GM19467 (cell line): ENCODE results near the gene NUTF2.

Experiments used
- ATAC-seq: cut with Tn5 transposase; IDR thresholded peaks from one replicate; pipeline ENCODE4 v1.9.1; 2021; ENCODE audit warnings: mild to moderate bottlenecking, moderate library complexity; ENCODE audit not compliant: unreplicated experiment

Gene NUTF2

DNA sequence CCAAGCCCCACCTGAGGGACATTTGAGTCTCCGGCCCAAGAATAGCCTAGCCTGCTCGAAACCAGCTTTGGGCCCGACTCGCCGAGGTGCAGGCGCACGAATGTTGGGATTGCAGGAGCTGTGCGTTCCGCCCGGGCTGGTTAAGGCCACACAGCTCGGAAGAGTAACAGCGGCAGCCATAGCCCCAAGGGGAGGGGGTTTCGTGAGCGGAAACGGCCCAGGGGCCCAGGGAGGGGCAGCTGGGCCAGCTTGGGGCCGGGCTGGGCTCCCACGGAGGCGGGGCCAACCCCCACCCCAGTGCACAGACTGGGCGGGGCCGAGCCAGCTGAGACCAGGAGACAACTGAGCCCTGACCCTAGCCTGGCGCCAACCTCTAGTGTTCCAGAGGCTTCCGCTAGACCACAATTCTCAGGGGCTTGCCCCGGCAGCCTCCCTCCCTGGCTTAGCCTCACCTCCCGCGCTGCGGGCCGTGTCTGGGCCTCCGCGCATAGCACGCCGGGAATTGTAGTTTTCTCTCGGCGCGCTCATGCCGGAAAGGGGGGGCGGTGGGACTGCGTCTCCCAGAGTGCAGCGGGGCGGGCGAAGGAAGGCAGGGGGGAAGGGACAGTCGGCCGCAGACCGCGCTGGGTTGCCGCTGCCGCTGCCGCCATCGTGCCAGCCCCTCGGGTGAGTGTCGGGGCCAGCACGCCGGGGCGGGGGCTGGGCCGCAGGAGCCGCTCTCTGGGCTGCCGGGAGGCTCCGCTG is at the start of gene NUTF2:
Gene NUTF2, plus strand, starts transcription at position 614 of the 744 bp plus-strand sequence. CDS start 18,198 bp downstream, outside the sequence.
- ATAC-seq, result peak; percentile 52

DNA sequence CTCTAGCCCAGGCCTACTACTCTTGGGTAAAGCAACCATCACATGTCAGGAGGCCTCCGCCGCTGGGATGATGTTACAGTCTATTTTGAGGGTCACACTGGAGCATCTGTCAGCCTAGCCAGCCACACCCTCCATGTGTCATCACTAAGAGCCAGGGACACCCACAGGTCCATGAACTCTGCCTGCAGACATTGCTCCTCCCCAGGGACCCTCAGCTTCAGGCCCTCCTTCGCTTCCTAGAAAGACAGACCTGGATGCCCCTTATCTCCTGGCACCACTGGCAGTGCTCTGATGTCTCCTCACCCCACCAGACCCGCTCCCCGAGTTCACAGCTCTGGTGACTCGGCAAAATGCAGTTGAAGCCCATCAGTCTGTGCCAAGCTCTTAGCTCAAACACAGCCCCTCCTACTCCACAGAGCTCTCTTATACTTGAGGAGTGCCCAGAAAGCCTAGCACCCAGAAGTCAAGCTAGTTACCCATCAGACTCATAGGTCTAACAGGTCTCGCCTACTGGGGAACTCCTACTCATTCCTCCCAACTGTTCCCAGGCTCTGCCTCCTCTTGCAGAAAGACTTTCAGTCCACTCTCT is 46.3 kb upstream of the NUTF2 start:
- ATAC-seq, result no peak

DNA sequence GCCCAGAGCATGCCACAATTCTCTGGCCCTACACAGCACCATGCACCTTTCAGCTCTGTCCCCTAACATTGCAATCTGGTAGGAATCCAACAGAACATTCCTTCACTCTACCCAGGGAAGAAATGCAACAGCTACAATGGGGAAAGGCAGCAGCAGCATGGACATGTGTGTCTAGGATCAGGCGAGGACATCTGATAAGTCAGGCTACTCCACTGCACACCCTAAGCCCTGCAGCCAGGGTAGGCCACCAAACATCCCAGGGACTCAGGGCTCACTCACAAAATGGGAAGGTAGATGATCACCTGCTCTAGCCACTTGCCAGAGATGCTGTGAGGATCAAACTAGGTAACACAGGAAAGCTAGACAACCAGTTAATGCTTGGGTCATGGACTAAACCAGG is 45.5 kb upstream of the NUTF2 start:
- ATAC-seq, result no peak

DNA sequence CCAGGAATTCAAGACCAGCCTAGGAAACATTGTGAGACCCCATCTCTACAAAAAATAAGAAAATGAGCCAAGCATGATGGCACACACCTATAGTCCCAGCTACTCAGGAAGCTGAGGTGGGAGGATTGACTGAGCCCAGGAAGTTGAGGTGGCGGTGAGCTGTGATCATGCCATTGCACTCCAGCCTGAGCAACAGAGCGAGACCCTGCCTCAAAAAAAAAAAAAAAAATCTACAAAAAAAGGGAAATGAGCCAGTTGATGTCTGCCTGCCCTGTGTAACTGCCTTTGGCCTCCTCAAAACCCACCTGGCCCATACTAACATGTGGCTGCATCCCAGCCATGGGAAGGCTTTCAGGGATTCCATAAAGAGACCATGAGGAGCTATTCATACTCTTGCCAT is 44.9 kb upstream of the NUTF2 start:
- ATAC-seq, result no peak

DNA sequence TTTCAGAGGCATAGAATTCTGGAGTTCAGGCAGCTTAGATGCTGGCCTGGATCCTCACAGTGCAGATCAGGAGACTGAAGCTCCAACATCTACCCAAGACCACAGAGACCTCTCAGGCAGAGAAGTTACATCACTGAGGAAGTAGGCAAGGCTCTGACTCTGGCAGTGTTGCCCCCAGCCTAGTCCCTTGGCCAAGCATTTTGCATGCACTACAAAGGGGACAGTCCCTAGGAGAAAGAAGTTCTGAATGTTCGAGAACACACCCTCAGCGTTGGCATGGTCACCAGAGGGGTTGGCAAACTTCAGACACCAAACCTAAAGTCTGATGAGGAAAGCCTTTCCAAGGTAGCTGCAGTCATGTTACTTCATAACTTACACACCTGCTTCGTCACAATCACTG is 42.8 kb upstream of the NUTF2 start:
- ATAC-seq, result no peak

DNA sequence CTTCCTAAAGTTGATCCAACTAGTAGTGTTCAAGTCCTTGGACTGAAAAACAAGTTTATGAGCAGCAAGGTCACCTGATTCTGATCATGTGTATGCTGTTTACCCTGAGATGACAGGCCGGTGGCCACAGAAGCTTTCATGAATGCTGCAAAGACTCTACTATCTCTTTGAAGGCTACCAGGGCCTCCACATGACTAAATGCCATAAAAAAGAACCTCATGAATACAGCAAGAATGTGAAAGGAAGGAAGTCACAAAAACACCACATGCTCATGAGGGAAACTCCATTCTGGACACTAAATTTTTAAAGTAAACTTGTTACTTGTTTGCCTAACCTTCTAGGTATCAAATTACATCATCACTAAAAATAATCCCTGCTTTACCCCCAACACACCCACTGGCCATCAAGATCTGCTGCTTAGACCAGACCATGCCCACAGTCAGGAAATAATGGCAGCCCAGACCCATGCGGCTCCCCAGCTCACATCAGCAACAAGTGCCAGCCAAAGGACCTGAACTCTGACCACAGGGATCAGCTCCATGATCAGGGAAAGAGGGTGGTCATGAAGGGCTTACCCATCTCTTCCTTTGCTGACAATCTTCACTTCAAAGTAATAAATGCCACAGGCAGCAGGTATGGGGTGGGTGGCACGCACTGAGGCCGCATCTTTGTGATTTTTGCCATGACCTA is 41.7 kb upstream of the NUTF2 start:
- no peak for ATAC-seq

DNA sequence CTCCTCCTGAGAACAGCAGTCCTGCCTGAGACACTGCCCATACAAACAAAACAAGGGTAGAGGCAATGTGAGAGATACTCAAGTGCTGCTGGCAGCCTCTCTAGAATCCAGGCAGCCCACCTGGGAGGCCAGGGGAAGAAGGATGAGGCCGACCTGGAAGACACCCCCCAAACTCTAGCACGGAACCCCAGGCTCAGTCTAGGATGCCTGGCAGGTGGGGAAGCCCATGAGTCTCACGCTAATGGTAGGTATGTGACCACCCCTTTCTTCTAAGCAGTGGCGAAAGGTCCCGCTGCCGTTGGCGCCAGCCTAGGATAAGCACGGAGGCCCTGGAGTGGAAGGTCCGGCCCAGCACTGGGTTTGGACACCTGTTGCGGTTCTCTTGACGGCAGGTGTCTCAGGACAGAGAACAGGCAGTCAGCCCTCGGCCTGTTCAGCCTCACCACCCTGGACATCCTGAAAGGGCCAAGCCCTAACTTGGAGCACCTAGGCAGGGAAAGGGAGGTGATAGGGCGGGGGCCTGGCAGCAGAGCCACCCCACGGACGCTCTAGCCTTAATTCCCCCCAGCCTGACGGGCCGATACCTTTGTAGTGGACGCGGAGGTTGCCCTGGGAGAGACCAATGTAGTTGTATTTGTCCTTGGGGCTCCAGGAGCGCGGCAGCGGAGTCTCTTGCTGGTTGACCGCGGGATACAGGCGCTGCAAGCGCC is 40.9 kb upstream of the NUTF2 start:
- ATAC-seq, result peak; percentile 2

DNA sequence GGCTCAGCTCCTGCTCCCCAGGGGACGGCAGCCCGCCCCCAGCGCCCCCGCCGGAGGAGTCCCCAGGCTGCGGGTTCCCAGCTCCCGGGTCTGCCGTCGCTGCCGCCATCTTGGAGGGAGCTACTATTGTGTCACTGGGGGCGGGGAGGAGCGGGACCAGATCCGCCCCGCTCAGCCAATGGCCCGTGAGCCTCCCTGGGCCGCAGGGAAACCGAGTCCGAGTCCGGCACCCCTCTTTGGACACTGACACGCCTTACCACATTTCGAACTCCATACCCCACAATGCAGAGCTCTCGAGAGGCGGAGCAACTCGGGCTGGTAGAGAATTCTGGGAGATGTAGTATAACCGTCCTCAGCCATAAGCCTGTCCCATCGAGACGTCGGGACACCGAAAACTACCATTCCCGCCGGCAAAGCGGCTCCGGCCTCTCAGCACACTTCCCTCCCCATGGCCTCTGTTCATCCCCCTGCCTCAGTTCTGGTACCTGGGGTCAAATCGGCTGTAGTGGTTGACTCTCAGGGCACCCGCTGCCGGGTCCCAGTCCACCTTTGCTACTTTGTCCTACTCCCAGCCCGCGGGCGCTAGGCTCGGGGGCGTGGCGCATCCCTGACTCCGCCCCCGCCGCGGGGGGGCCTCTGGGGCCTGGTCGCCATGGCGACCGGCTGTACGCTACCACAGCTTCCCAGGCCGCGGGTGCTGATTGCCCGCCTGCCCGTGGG is 40.1 kb upstream of the NUTF2 start, which contains the start of the genes RANBP10 and TSNAXIP1:
Gene RANBP10, minus strand, starts transcription at position 133 of the 720 bp plus-strand sequence. Its CDS starts 24 bp downstream, at position 109.
Gene TSNAXIP1, plus strand, starts transcription at position 462 of the 720 bp plus-strand sequence. CDS start 261 bp downstream, outside the sequence.
- ATAC-seq, result peak; percentile 91

DNA sequence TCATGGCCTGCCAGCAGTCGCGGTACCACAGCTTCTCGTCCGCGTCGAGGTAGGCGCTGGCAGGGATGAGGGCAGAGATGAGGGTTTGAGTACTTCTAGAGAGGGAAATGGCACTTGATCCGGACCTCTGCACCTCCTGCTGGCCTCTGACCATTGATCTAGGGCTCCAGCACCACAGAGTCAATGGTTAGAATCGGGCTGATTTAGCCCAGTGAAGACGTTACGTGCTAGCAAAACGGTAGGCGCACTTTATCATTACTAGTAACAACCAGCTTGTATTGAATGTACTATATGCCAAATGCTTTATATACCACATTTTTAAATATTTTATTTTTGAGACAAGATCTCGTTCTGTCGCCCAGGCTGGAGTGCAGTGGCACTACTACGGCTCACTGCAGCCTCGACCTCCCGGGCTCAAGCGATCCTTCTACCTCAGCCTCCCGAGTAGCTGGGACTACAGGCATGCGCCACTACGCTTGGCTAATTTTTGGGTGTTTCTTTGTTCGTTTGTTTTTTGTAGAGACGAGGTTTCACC is 39.5 kb upstream of the NUTF2 start:
- no peak for ATAC-seq

DNA sequence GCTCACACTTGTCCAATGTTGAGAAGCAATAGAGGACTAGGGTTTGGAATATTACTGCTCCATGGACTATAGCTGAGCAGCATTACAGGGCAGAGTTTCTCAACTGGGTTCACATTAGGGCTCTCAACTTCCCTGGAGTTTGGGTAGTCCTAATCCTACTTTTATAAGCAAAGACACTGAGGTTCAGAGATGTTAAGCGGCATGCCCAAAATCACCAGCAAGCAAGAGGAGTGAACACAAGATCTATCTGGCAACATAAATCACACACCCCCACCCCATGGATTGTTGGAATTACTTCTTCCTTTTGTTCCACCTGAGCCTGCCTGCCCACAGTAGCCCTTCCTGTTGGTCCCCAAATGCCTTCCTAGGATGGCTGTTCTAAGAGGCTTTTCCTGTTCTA is 34.8 kb upstream of the NUTF2 start:
- no peak for ATAC-seq

DNA sequence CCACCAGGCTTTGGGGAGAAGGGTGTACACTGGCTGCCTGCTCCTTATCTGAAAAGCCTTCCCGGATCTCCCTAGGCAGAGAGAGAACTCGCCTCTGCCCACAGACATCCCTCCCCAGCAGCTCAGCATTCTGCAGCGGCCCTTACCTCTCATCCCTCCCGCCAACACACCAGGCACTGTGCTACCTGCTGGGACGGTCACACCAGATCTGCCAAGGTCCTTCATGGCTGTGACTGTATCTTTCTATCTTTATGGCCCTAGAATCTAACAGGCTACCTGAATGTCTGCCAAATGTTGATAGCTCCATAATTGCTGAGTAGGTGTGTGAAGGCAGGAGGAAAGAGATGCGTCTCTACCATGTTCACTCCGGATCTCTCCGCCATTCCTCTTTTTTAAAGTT is 32.2 kb upstream of the NUTF2 start:
- ATAC-seq, result no peak

DNA sequence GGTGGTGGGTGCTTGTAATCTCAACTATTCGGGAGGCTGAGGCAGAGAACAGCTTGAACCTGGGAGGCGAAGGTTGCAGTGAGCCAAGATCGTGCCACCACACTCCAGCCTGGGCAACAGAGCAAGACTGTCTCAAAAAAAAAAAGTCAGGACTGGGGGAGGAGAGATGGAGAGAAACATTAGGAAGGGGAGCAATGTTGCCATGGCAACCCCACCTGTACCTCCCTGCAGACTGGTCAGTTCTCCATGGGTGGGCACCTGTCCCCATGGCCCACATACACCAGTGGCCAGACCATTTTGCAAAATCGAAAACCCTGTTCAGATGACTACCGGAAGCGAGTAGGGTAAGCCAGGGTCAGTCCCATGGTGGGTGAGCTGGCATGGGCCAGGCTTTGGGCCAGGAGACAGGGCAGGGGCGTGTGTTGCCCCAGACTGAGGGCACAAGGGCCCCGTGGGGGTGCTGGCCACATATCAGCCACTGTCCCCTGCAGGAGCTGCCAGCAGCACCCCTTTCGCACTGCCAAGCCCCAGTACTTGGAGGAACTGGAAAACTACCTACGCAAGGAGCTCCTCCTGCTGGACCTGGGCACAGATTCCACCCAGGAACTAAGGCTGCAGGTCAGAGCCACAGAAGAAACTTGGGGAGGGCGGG is 26.0 kb upstream of the NUTF2 start:
- no peak for ATAC-seq

DNA sequence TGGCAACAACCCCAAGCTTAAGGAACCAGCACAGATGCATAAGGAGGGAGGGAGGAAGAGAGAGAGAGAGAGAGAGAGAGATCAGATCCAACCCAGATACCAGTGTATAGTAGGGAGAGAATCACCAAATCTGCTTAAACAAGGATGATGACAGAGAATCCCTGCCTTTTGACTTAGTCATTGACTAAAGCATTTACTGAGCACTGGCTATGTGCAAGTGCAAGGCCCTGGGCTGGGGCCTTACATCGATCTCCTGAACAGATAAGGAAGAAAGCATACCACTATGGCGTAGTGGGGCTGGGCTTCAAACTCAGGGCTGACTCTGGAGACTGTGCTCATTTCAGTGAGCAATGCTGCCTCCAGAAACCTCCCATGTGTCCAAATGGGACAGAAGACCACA is 24.2 kb upstream of the NUTF2 start:
- ATAC-seq, result no peak

DNA sequence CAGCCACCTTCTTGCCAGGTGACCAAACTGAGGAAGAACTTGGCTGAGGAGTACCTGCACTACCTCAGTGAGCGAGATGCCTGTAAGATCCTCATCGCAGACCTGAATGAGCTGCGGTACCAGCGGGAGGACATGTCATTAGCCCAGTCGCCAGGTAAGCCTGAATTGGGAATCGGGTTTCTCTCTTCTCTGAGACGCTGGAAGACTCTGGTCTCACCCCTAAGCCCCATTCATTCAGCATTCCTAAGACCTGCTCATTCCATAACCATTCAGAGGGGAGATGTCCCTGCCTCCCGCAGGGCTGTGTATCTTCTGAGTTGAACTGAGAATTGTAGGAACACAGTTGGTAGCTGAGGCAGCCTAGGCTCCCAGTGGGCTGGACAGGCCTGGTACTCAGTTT is 21.6 kb upstream of the NUTF2 start:
- no peak for ATAC-seq

DNA sequence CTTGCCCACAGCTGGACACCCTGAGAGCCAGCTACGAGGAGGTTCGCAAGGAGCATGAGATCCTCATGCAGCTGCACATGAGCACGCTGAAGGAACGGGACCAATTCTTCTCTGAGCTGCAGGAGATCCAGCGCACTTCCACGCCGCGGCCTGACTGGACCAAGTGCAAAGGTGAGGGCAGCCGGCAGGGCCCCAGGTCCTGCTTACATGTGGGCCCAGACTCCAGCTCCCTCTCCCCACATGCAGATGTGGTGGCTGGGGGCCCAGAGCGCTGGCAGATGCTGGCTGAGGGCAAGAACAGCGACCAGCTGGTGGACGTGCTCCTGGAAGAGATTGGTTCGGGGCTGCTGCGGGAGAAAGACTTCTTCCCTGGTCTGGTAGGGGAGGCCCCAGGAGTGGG is 20.8 kb upstream of the NUTF2 start:
- no peak for ATAC-seq

DNA sequence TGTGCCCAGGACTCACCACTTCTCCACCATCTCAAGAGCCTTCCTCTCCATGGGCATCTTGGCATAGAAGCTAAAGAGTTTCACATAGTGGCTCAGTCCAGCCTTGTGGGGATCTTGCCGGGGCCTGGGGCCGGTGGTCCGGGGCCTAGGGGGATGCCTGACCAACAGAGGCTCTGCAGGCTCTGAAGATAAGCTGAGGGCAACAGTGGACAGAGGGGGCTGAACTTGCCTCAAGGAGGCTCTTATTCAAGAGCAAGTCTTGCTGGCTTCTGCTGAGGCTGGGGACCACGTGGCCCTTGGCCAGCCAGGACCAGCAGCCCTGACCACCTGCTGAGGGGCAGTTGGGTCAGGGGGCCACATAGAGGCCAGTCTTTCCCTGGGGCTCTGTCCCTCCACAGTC is 18.1 kb upstream of the NUTF2 start:
- ATAC-seq, result no peak

DNA sequence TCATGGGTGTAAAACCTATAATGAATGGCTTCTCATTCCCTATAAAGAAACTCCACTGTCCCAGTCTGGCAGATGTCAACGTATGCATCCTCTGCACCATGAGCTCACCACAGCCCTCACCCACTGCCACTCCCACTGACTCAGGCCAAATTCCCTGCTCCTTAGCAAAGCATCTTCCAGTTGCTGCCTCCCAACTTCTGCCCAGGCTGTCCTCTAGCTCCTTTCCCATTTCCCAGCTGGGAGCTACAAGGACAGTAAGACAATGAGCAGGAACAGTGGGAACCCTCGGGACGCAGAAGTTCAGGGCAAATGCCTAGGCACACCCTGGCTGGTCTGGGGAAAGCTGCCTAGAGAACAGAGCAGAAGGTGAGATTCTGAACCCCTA is 13.7 kb upstream of the NUTF2 start:
- ATAC-seq, result no peak

DNA sequence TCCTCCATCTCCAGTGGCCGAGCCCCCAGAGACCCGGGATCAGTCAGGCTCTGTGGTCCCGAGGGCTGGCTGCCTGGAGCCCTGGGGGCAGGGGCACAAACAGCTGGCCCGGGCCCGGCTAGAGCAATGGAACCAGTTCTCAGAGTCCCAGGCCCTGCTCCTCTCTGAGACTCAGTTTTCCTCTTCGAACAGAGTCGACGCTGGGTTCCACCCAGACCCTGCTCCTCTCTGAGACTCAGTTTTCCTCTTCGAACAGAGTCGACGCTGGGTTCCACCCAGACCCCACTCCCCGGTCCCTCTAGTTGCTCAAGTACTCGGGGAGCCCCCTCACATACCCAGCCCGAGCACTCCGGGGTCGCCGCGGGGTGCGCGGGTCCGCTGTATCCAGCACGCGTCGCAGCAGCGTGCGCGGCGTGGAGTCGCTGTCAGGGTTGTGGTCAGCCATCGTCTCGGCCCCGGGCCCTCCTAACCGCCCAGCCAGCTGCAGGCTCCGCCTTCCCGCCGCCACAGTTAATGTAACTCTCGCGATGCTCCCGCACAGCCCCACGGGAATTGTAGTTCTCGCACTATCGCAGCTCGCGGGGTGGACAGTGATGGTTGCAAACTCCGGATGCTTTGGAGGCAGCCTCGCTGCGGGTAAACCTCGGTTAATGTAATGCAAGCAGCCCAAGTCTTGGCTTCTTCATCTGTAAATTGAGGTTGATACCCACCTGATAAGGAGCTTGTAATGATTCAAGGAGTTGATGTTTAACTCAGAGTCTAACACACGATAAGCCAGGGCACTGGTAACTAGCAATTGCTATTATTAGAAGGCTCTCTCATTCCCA is 13.1 kb upstream of the NUTF2 start:
- peak; percentile 94 for ATAC-seq

DNA sequence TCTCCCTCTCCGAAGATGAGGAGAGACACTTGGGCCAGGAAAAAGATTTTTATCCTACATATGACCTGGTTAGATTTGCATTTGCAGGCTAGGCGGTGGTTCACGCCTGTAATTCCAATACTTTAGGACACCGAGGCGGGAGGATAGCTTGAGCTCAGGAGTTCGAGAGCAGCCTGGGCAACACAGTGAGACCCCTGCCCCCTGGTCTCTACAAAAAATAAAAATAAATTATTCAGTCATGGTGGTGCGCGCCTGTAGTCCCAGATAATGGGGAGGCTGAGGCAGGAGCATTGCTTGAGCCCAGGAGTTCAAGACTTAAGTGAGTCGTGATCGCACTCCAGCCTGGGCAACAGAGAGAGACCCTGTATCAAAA is 12.5 kb upstream of the NUTF2 start:
- ATAC-seq, result no peak
